ENCODE measurements around the gene SLC26A11.
A peak's percentile ranks its signal among the peaks of the same experiment; 100 is the strongest.
"Not testable (repeated sequence)": the region's sequence is repeated elsewhere in the genome, so short reads cannot be mapped to it uniquely, and the experiment has no call there.

The SLC26A11 gene

DNA sequence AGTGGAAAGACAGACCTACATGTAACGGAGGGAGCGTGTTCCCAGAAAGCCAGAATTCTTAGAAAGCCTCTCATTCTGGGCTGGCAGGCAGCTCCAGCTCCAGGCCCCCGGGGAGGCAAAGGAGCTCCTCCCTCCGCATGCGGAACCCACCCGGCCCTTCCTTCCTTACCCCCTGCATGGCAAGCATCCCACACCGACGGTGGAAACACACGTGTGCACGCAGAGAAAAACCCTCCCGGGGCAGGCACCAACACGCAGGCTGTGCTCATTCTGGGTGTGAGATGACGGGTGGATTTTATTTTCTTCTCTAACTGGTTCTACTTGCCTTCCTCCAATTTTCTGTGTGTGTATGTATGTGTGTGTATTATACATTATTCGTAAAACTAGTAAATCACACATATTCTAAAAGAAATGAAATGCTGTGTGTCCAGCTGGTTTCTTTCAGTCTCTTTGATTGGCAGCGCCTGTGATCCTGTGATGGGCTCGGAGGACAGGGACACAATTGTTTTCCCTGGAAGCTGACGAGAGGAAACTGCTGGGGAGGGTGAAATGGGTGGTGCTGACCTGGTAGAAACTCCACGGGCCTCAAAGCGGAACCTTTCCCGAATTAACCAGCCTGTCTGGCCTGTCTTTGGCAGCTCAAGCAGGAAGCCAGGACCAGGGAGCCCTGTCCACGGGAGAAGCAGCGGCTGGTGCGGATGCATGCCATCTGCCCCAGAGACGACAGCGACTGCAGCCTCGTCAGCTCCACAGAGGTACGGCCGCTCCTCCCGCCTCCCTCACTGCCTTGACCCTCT is 28.2 kb upstream of the SLC26A11 start:
- peak in 41 of 42 donors; percentile 16 to 83 (median 53) for DNase-seq
- intact Hi-C loops (cut with DNase I) = no loop called here

DNA sequence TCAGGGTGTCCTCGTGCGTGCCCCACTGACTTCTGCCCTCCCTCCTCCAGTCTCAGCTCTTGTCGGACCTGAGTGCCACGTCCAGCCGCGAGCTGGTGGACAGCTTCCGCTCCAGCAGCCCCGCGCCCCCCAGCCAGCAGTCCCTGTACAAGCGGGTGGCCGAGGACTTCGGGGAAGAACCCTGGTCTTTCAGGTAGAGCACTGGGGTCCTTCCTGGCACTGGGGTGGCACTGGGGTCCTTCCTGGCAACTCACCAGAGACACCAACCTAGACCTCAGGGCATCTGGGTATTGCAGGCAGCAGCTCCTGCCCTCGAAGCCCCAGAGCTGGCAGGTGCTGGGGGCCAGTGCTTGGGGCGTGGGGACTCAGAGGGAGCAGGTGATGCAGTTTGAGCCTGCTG is 25.1 kb upstream of the SLC26A11 start:
- intact Hi-C loops (cut with DNase I) = no loop called here
- DNase-seq = no peak

- intact Hi-C loops (cut with DNase I) = no loop called here
- peak in 4 of 42 donors; percentile 16 to 52 (median 33) for DNase-seq
Measured at GRCh38 chr17:80195671-80196529, 24.3 kb upstream of the SLC26A11 start.

DNA sequence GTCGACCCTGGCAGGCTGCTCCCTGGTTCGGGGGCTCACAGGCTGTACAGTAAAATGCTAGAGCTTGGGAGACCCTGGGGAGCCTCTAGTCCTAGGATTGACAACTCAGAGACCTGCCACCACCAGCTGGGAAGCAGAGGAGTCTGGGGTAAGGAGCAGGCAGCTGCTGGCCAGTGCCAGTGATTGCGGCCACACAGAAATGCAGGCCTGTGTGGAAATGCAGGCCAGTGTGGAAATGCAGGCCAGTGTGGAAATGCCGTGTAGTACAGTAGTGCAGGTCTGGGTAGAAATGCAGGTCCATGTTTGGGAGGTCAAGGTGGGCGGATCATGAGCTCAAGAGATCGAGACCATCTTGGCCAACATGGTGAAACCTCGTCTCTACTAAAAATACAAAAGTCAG is 23.6 kb upstream of the SLC26A11 start:
- intact Hi-C loops (cut with DNase I) = no loop called here
- no peak for DNase-seq

DNA sequence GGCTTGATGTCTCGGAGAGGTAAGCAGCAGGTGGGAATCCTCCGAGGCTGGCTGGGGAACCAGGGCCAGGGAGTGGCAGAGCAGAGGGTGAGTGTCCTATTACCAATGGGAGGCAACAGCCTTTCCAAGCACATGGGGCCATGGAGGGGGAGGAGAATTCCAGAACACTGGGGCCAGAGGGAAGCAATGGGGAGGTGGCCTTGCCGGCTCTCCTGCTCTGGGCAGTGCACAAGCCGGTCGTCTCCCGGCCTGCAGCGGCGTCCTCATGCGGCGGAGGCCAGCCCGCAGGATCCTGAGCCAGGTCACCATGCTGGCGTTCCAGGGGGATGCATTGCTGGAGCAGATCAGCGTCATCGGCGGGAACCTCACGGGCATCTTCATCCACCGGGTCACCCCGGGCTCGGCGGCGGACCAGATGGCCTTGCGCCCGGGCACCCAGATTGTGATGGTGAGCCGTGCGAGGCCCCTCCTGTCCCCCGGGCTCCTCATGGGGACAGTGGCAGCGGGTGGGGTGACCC is 22.0 kb upstream of the SLC26A11 start:
- DNase-seq = no peak
- intact Hi-C loops (cut with DNase I) = no loop called here

- intact Hi-C loops (cut with DNase I); DNase-seq: not testable (repeated sequence)
Measured at GRCh38 chr17:80199295-80199694, 20.9 kb upstream of the SLC26A11 start.

DNA sequence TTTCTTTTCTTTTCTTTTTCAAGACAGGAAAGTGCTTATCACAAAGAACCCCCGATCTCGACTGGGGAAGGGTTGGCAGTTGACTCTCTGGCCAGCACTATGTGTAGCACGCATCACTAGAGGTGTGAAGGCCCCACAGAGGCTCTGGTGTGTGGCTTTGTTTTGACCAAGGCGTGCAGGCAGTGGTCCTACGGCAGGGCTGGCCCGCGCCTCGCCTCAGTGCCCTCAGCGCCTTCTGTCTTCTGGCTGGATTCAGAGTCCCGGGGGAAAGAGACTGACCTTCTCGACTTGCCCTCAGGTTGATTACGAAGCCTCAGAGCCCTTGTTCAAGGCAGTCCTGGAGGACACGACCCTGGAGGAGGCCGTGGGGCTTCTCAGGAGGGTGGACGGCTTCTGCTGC is 18.8 kb upstream of the SLC26A11 start:
- intact Hi-C loops (cut with DNase I) = loop anchor here (10.0 kb wide), 1 partner anchor 107 kb away; no protein-coding TSS in a partner anchor
- DNase-seq = no peak

GRCh38 chr17:80202197-80202596 is 18.0 kb upstream of the SLC26A11 start:
- intact Hi-C loops (cut with DNase I) = loop anchor here (10.0 kb wide), 1 partner anchor 107 kb away; no protein-coding TSS in a partner anchor
- DNase-seq = no peak

DNA sequence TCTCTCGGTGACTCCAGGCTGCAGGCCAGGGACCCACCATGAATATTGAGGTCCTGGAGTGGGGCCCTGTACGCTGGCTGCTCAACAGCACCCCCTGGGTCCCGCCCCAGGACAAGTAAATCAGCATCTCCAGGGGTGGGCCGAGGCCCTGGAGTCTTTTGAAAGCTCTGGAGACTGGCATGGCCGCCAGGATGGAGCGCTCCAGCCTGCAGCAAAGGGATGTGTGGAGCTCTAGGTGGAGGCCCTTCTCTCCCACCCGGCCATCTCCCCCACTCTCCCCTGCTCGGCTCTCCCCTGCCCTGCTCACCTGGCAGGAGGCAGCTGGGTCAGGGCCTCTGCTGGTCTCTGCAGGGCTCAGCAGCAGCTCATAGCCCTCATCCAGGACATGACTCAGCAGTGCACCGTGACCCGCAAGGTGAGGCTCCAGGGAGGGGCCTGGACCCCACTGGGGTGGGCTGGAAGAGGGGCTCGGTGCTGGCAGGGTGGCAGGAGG is 16.7 kb upstream of the SLC26A11 start:
- peak in 2 of 42 donors; percentile 38 to 51 for DNase-seq
- intact Hi-C loops (cut with DNase I) = loop anchor here (10.0 kb wide), 1 partner anchor 109 kb away; no protein-coding TSS in a partner anchor

DNA sequence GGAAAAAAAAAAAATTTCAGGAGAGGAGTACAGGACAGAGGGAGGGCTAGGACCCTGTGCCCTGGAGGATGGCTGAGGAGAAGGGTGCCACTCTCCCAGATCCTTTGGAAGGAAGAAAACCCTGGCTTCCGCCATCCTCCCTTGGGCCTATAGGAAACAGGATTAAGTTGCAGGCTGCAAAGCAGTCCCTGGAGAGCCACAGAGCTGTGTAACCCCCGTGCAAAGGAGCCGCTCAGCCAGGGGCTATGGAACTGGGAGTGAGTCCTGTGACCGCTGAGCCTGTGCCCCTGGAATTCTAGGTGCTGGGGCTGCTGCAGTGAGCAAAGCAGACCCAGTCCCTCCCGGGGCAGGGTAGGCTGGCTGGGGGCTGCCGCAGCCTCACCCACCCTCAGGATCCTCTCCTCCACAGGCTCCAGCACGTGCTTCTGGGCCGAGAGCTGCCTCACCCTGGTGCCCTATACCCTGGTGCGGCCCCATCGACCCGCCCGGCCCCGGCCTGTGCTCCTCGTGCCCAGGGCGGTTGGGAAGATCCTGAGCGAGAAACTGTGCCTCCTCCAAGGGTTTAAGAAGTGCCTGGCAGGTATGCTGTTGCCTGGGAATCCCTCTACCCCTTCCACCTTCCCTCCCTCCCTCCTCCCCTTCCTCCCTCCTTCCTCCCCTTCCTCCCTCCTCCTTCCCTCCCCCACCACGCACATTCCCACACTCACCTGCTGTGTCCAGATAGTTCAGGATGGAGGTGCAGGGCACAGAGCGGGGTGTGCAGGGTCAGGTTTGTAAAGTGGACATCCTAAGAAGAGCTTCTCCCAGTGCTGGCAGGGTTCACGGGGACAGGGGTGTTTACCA is 15.4 kb upstream of the SLC26A11 start:
- DNase-seq = no peak

GRCh38 chr17:80205811-80206210 is 14.4 kb upstream of the SLC26A11 start:
- intact Hi-C loops (cut with DNase I) = loop anchor here (10.0 kb wide), 1 partner anchor 111 kb away; no protein-coding TSS in a partner anchor
- DNase-seq = no peak

More for the DNA sequence above, 15.4 kb upstream of the SLC26A11 start:
- intact Hi-C loops (cut with DNase I) = loop anchor here (10.0 kb wide), 1 partner anchor 110 kb away; no protein-coding TSS in a partner anchor

DNA sequence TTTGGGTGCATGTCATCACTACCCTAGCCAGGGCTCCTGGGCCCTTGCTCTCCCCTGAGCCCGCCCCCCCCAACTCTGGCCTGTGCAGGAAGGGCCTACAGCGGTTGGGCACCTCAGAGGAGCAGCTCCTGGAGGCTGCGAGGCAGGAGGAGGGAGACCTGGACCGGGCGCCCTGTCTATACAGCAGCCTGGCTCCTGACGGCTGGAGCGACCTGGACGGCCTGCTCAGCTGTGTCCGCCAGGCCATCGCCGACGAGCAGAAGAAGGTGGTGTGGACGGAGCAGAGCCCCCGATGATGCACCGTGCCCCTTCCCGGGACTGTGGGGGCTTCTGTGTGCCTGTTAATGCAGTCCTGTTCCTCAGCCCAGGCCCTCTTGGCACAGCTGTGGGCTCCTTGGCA is 12.2 kb upstream of the SLC26A11 start:
- intact Hi-C loops (cut with DNase I) = loop anchor here (10.0 kb wide), 1 partner anchor 113 kb away; no protein-coding TSS in a partner anchor
- no peak for DNase-seq

GRCh38 chr17:80209765-80210164 is 10.5 kb upstream of the SLC26A11 start:
- intact Hi-C loops (cut with DNase I) = loop anchor here (10.0 kb wide), 1 partner anchor 115 kb away; no protein-coding TSS in a partner anchor
- no peak for DNase-seq

DNA sequence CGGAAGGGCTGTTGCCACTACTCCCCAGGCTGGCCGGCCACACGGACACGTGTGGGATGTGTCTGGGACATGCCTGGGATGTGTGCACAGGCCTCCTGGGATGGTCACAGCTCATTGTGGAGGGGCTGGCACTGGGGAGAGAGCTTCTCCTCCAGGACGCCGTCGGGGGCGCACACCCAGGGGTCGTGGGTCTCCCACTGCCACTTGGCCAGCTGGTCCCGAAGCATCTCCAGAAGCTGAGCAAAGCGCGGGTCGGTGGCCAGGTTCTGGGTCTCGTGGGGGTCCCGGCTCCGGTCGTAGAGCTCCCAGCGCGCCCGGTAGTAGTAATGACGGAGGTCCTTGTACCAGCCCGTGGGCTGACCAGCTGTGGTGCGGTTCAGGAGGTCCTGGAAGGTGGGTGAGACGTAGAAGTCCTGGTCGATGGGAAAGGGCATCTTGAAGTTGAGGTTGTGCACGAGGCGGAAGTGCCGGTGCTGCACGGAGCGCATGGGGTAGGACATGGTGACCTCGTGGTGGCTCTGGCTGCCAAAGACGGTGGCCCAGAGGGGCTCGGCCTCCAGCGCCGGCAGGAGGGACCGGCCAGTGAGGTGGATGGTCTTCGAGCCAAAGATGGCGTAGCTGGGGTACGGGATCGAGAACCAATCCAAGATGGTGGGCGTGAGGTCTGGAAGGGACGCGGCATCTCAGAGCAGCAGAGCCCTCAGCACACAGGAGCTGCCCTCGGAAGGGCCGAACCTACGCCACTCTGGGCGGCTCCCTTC is 9.7 kb upstream of the SLC26A11 start:
- intact Hi-C loops (cut with DNase I) = no loop called here
- DNase-seq = no peak

GRCh38 chr17:80212109-80212508 is 8.1 kb upstream of the SLC26A11 start:
- intact Hi-C loops (cut with DNase I) = no loop called here
- DNase-seq = no peak

GRCh38 chr17:80212511-80212910 is 7.7 kb upstream of the SLC26A11 start:
- intact Hi-C loops (cut with DNase I) = no loop called here
- no peak for DNase-seq

- peak in 41 of 42 donors; percentile 38 to 86 (median 66) for DNase-seq
- intact Hi-C loops (cut with DNase I) = no loop called here
Measured at GRCh38 chr17:80212962-80213642, 7.1 kb upstream of the SLC26A11 start.
